Progenitor cell of endocrine pancreas (in vitro differentiated cells): ENCODE data around the gene DTNA. TPM values are rescaled to one million over a fixed set of nuclear protein-coding genes. Genes with fewer than 3 reads are reported as not detected.

Experiments used
- DNase-seq: peaks from one replicate; pipeline ENCODE4 v3.0.0; 2021; ENCODE audit warnings: low spot score; ENCODE audit not compliant: unreplicated experiment
- H3K27ac Mint-ChIP-seq: 2 replicates; pipeline ENCODE4 v1.8.0; 2021; ENCODE audit warnings: mild to moderate bottlenecking, moderate library complexity, mixed read lengths
- H3K27me3 Mint-ChIP-seq: 2 replicates; pipeline ENCODE4 v1.8.0; 2021; ENCODE audit warnings: mixed read lengths
- H3K36me3 Mint-ChIP-seq: 2 replicates; pipeline ENCODE4 v1.8.0; 2022; ENCODE audit warnings: mixed read lengths; ENCODE audit not compliant: insufficient read depth
- H3K4me1 Mint-ChIP-seq: 2 replicates; pipeline ENCODE4 v1.8.0; 2021; ENCODE audit warnings: low read depth, mixed read lengths
- H3K4me3 Mint-ChIP-seq: 2 replicates; pipeline ENCODE4 v1.8.0; 2021; ENCODE audit warnings: low read depth, mild to moderate bottlenecking, moderate library complexity, mixed read lengths
- H3K9me3 Mint-ChIP-seq: 2 replicates; pipeline ENCODE4 v1.8.0; 2021; ENCODE audit warnings: low read depth, mixed read lengths
- total RNA-seq: library from RNA; stranded (reverse); gene quantifications from 2 replicates; pipeline ENCODE4 v1.2.1, GENCODE V29; 2021
- TF ChIP-seq, protein P1 (sequence below): fragments of 200-600 bp; sonication (generic); IDR thresholded peaks from one replicate; pipeline ENCODE4 v1.5.0; 2021; ENCODE audit warnings: antibody characterized with exemption, mild to moderate bottlenecking; ENCODE audit not compliant: unreplicated experiment

Gene DTNA
- total RNA-seq, 1 donor from 2014 or later: 25.4 TPM

DNA sequence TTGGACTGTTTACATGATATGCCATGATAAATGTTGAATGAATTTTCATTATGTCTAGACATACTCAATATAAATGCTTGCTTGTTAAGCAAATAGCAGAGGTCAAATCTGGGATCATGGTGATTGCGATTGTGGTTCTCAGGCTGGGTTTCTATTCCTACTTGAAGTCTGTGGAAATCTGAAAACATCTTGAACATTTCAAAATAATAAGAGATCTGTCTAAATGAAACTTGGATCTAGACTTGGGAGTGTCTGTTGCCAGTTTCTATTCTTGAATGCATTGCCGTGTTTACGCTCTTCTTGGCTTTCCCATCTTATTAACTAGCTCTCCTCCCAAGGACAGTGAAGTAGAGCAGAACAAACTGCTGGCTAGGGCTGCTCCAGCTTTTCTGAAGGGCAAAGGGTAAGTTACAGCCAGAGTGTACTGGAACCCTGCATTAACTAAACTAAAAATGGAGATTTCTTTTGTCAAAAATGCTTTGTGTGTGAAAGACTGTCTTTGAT is 127.7 kb downstream of the DTNA start:
- peaks cover 2% of the 10 kb centered on the region for H3K36me3 Mint-ChIP-seq
- H3K4me1 Mint-ChIP-seq: peaks cover 16% of the 10 kb centered on the region
- H3K4me3 Mint-ChIP-seq: no peak overlapping the region
- no peak overlapping the region for H3K27ac Mint-ChIP-seq
- TF ChIP-seq, protein P1, sequence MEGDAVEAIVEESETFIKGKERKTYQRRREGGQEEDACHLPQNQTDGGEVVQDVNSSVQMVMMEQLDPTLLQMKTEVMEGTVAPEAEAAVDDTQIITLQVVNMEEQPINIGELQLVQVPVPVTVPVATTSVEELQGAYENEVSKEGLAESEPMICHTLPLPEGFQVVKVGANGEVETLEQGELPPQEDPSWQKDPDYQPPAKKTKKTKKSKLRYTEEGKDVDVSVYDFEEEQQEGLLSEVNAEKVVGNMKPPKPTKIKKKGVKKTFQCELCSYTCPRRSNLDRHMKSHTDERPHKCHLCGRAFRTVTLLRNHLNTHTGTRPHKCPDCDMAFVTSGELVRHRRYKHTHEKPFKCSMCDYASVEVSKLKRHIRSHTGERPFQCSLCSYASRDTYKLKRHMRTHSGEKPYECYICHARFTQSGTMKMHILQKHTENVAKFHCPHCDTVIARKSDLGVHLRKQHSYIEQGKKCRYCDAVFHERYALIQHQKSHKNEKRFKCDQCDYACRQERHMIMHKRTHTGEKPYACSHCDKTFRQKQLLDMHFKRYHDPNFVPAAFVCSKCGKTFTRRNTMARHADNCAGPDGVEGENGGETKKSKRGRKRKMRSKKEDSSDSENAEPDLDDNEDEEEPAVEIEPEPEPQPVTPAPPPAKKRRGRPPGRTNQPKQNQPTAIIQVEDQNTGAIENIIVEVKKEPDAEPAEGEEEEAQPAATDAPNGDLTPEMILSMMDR: no peak
- no peak for DNase-seq
- no peaks in the 10 kb centered on the region for H3K9me3 Mint-ChIP-seq
- H3K27me3 Mint-ChIP-seq: no peaks in the 10 kb centered on the region

DNA sequence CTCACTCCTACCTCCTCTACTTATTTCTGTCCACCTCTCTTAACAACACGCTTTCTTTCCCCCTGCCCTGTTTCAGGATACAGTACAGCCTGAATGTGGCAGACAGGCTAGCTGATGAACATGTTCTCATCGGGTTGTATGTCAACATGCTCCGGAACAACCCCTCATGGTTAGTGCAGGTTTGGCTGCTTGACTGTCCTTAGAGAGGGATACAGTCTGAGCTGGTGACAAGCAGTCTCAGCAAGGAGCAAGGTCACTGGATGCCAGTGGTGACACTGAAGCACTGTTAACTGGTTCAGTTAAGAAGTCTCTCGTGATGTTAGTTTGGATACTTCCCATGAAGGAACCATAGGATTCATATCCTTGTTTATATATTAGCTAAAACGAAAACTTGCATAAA is 128.6 kb downstream of the DTNA start:
- H3K4me1 Mint-ChIP-seq: peaks cover 16% of the 10 kb centered on the region

GRCh38 chr18:34840256-34840826 is 130.2 kb downstream of the DTNA start:
- DNase-seq: no peak
- Mint-ChIP-seq H3K36me3 (no peaks in the 10 kb centered on the region), H3K27ac (no peak overlapping the region), H3K4me3 (no peak overlapping the region), H3K9me3 (no peaks in the 10 kb centered on the region), H3K4me1 (peaks cover 16% of the 10 kb centered on the region), H3K27me3 (no peaks in the 10 kb centered on the region)
- TF ChIP-seq, protein P1: no peak

More for the DNA sequence above, 128.6 kb downstream of the DTNA start:
- H3K27ac Mint-ChIP-seq: no peak overlapping the region
- no peak for DNase-seq
- no peaks in the 10 kb centered on the region for H3K27me3 Mint-ChIP-seq
- peaks cover 2% of the 10 kb centered on the region for H3K36me3 Mint-ChIP-seq
- TF ChIP-seq, protein P1: no peak
- H3K4me3 Mint-ChIP-seq: no peak overlapping the region
- H3K9me3 Mint-ChIP-seq: no peaks in the 10 kb centered on the region

- no peak overlapping the region for H3K4me3 Mint-ChIP-seq
- DNase-seq: no peak
- H3K27me3 Mint-ChIP-seq: no peaks in the 10 kb centered on the region
- peaks cover 16% of the 10 kb centered on the region for H3K4me1 Mint-ChIP-seq
- TF ChIP-seq, protein P1: no peak
- H3K27ac Mint-ChIP-seq: no peak overlapping the region
- H3K36me3 Mint-ChIP-seq: no peaks in the 10 kb centered on the region
- H3K9me3 Mint-ChIP-seq: no peaks in the 10 kb centered on the region
Measured at GRCh38 chr18:34841891-34842290, 131.8 kb downstream of the DTNA start.

GRCh38 chr18:34844072-34844471 is 134.0 kb downstream of the DTNA start:
- H3K4me1 Mint-ChIP-seq: peaks cover 6% of the 10 kb centered on the region
- TF ChIP-seq, protein P1: no peak
- H3K27ac Mint-ChIP-seq: no peak overlapping the region
- no peak overlapping the region for H3K4me3 Mint-ChIP-seq
- H3K9me3 Mint-ChIP-seq: no peaks in the 10 kb centered on the region
- DNase-seq: no peak
- H3K36me3 Mint-ChIP-seq: no peaks in the 10 kb centered on the region
- H3K27me3 Mint-ChIP-seq: no peaks in the 10 kb centered on the region
